Measurements from ENCODE around the gene LBX1.
"Not testable (repeated sequence)": the region's sequence is repeated elsewhere in the genome, so short reads cannot be mapped to it uniquely, and the experiment has no call there.

The LBX1 gene

DNA sequence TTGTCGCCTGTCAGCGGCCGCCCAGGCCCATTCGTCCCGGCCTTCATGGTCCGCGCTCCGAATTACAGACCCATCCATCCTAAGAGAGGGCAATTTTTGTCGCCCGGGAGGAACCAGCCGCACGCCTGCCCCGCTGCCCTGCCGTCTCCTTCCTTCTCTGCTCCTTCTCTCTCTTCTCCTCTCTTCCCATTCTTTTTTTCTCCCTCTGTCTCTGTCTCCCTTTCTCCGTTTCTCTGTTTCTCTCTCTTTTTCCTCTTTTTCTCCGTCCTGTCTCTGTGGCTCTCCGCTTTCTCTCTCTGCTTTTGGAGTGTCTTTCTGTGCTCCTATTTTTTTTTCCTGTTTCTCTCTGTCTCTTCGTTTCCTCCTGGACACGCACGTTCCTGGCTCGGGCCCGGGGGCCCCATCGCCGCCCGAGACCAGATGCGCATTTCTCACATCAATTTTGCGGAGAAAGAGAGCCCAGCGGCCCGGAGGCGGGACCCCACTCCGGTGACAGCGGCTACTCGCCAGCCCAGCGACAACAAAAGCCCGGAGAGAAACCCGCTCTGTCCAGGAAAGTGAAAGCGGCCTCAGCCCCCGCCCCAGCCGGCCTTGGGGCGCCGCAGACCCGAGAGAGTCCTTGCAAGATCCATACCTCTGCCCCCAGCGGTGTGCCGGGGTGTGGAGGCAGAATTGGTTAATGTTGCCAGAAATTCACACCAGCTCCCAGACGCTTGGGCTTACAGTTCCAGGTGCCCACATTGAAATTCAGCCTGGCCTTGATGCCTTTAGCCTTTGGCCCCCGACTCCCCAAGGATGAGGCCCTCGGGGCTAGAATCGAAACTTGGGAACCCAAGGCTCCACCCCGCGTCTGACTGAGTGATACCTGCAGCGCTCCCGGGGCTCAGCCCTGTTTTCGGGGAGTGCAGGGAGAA is 4.1 kb downstream of the LBX1 start:
- no peak for DNase-seq

DNA sequence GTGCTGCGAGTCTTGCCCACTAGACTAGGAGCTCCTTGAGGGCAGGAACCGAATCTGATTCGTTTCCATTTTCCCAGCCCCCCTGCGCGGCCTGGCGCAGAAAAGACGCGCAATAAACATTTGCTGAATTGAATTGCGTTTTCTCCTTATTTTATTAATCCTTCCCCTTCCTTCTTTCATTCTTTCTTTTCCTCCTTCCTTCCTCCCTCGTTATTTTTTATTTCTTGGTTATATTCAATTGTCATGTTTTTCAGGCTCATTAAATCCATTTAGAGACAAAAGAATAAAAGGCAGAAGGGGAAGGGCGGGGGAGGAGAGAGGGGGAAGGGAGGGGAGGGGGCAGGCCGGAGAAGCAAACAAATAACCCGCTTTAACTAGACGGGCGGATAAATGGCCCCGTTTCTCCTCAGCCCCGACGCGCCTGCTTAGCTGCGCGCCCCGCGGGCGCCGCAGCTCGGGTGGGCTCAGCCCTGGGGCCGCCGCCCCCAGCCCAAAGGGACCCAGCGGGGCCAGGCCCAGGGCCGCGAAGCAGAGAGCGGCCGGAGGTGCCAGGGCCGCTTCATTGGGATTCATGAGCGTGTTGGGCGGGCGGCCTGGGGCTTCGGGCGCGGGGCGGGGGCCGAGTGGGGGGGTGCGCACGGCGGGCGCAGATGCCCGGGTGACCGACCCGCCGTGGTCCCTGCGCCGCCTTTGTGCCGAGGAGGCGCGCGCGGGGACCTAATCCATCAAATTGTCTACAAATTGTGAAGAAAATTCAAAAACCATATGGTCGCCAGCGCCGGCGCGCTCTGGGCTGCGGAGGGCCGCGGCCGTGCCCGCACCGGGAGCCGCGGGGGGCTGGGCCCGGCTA is 5.0 kb downstream of the LBX1 start:
- no peak for DNase-seq

DNA sequence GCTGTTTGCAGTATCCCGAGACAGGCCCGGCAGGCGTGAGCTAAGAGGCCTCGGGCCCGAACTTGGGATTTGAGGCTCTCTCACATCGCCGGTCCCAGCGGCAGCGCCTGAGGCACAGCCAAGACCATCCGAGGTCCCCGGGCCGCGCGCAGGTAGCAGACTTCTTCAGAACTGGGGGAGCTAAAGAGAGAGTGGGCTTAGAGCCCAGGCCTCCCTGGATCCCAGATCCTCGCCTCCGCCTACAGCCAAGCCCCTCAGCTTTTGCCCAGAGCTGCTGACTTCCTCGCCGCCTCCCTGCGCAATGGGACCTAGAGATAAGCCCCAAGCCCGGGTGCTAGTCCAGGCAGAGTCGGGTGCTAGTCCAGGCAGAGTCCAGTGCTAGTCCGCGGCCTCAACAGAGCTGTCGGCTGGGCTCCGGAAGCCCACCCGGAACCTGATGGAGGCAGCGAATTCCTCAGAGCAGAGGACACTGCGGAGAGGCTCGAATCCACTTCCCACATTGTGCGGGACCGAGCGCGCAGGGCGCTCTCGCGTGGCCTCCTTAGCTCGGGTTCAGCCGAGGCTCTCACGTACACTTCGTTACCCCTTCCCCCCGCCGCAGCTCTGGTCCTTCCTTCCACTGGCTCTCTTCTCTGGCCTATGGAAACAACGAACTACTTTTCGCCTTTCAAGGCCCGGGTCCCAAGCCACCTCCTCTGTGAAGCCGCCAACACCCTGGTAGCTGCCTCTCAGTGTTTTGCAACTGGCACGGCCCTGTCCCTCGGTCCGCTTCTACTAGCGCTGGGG is 5.8 kb downstream of the LBX1 start:
- no peak for DNase-seq

DNA sequence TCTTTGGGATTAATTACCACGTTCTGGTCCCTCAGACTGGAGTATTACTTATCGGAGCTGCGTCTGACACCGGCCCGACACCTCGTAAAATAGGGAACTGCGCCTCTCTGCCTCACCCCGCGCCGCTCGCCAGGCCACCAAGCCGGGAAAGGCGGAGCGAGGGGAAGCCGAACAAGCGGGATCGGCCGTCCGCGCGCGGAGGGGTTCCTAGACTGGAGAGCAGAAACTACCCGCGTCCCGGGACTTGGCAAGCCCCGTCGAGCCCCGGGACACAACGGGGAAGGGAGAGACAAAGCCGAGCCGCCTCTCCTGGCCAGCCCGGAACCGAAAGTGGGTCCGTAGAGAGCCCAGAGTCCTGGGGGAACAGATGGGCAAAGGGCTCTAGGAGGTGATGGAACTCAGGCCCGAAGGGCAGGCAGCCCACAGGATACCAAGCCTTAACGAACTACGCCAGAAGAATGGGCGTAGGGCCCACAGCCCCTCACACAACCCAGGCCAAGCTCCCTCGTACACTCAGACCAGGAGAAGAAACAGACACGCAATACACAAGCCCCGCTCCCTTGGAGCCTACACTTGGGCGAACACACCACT is 6.5 kb downstream of the LBX1 start:
- DNase-seq = no peak

DNA sequence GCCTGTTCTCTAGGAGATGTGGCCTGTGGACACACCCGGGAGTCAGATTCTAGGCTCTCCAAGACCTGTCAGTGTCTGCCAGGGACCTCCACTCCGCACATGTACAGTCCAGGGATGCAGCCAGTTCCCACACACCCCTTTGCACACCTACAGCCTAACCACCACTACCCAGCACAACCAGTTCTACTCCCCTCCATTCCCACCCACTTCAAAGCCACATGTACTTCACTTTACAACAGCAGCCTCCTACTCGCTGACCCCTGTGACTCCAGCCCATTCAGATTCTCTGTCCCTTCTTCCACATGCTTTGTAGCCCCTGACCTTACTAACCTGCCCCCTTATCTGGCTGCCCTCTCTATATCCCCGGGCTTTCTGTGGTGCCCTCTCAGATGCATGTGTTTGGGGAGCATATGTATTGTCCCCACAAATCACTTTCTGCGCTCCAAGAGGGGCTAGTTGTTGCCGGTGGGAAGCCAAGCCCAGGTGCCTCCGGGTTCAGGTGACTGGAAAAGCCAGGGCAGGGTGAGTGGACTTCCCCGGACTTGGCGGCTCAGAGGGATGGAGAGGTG is 7.2 kb downstream of the LBX1 start:
- DNase-seq = no peak

DNA sequence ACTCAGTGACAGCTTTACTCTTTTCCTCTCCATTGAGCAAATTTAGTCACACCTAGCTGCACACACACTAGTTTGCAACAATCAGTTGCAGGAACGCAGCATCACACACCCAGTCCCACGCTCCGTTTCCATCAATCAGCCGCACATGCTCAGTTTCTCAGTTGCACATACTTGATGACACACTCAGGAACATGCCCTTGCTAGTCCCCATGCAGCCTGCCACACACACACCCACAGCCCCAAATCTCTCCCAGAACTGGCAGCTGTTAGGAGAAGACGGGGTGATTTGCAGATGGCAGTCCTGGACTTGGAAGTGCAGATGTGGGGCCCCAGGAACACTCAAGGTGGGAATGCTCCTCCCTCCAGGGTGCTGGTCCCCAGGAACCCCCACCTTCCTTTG is 7.7 kb downstream of the LBX1 start:
- no peak for DNase-seq

DNA sequence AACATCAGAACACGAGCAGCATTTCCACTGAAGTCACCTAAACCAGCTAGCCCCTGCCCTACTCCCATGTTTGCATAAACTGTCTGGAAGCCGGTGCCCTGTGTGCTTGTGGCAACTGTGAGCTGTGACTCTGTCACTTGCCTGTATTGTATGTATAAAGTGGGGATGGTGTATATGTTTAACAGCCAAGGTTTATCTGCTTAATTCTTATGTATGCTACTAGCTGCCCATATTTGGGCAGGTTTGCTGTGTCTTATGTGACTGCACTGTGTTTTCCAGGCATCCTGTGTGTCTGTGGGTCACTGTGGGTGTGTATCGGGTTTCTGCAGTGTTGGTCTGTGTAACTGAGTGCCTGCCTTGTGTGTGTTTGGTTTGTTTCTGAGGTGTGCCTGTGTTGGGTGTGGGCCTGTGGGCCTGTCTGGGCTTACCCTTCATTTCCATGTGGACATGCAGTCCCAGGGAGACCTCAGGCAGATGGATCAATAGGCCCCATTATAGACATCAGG is 9.3 kb downstream of the LBX1 start:
- DNase-seq = no peak

DNA sequence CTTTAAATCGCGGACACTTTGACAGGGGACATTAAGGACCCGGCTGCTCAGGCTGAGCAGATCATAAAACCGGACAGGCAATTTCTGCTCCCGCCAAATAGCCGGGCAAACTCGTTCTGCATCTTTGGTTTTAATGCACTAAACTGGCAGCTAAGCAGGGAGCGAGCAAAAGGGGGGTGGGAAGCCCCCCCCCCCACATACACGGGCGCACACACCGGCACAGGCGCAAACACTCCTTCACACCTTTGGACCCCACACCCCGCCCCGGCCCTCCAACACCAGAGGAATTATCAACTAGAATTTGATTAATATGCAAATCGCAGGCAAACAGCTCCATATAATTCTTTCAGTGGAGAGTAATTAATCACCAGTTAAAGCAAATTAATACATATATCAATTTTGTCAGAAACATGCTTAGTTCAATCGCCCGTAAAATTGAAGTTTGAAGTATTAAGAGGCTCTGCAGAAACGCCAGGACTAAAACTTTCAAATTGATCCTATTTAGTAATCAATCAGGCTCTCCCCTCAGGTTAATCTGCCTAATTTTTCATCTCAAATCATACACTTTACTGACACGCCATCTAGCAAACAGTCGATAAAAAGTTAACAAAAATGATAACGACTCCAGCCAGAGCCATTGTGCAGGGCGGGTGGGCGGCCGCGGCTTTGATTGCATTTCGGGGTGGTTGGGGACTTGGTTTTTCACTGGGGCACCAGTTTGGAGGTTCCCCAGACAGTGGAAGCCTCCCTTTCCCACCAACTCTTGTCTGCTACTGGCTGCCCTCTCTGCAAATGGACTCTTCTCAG is 9.9 kb downstream of the LBX1 start:
- no peak for DNase-seq

DNA sequence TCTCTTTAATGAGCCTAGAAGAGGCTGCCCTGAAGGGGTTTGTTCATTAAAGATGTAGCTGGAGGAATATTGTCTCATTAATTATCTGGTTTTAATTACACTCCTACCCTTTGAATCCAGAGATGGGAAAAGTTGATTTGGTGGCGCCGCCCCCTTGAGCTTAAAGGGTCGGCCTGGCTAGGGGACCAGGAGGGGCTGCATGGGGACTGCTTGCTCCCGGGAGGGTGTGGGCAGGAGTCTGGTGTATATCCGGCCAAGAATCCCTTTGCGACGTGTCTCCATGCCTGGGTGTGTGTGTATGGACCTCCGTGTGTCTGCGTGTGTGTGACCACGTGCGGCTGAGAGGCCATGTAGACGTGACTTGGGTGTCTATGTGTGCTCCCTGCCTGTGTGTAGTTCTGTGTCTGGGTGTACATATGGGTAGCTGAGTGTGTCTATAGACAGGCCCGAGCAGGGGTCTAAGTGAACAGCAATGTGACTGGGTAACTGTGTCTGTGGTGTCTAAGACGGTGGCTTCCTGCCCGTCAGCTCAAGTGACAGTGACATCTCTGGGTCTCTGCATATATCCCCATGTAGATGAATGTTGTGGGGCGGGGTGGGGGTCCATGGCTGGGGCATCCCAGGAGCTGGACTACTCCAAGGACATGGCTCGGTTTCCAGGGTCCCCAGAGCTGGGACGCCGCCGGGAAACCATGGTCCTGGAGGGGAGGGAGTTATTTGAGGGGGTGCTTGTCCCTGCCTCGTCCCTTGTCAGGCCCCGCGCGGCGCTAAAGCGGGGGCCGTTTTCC is 10.7 kb downstream of the LBX1 start:
- no peak for DNase-seq

DNA sequence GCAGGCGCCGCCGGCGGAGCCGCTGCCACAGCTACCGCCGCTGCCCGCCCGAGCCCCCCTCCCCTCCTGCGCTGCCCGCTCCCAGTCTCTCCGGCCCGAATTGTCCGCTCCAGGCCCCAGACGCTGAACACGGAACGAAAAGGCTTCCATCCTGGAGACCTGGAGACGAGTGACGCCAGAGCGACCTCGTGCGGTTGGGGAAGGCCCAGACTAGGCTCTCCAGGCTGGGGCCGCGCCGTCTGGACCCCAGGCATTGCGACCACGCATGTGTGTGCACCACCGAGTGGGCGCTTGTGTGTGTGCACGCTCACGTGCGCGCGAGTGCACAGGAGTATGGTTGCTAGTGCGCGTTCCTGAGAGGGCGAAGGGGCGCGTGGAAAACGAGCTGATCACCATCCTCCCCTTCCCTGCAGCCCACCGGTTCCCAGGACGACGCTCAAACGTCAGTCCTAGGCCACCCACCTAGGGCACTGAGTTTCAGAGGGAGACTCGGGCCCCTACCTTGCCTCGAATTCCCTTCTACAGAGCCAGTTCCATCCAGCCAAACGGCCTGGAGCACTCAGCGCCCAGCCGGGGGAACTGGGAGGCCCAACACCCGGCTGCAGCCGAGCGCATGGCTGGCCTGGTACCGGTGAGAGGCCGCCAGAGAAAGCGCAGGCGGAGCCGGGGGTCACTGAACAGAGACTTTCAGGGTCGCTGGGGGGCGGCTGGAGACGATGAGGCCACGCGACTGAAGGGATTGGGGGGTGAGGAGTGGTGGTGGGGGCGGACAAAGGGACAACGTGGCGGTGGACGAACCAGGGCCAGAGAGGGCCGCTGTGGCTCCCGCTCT is 11.6 kb downstream of the LBX1 start:
- no peak for DNase-seq

DNA sequence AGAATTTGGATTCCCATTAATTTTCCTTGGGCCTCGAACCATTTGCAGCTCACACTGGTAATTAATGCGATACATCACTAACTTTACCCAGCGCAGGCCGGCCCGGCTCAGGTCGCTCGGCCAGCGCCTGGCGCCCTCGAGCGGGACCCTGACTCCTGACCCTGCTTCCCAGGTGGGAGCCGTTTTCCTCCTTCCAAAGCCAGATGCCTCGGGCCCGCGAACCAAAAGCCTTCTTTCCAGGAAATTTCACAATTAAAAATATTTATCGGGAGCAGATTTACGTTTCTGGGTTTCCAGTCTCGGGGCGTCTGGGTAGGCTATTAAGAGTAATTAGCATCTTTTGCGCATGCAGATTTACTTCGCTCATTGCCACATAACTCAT is 12.2 kb downstream of the LBX1 start:
- DNase-seq = no peak

DNA sequence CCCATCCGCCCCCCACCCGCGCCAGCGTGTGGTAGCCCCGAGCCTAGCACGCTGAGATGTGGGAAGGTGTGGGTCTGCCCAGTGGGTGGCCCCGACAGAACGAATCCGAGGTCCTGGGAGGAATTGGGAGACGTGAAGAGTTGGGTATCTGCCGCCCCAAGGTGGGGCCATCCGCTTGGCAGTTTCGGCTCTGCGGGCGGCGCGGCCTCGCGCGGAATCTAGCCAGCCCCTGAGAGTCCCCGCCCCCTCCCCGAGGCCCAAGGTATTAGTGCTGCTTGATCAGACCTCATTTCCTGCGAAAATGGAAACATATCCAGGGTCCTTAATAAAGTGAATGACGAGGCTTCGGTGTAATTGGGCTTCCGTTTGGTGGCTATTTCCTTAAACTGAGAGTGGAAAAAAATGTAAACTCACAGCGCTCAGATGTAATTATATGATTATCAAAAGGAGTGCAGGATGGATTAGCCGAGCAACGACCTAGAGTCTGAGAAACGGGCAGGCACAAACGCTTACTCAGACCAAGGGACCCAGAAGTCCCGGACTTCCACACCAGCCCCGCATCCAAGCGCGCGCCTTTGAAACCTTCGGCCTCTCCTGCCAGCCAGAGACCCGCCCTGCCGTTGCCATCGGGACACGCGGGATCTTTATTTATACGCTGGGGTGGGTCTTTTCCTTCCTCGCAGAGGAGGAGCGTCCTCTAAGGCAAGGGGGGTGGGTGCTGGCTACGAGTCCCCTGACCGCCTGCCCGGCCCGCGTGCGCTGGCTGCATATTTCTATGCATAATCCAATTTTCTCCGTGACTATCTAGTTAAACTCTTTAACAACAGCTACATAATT is 12.8 kb downstream of the LBX1 start:
- DNase-seq = no peak

DNA sequence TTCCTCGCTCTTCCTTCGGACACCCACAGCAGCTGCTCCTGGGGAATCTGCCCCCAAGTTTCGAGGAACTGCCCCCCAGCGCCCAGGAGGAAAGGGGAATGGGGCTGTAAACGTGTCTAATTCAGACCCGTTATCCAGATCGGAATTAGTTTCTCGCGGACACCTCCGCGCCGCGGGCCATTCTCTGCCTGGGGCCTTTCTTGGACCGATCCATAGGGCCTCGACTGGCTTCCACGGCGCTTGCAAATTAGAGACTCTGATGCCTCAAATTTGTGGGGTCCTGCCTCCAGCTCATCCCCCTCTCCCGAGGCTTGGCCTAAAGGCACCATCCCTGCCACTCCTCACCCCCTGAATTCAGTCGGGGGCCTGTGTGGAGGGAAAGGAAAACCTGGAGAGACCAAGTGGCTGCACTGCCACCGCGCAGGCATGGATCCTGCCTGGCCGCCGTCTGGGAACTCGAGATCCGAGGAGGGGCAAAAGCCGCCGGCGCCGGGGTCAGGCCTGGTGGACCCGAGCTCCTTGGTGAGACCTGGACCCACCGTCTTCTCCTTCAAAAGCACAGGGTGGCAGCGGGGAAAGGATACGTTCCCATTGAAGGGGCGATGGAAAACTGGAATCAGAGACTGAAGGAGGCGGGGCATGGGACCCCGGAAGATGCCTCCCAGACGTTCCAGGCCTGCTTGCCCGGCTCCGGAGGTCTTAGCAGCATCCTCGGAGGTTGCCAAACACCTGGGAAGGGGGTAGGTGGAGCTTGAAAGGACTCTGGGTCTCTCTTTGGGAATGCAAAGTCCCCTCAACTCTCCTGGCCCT is 13.7 kb downstream of the LBX1 start:
- no peak for DNase-seq

DNA sequence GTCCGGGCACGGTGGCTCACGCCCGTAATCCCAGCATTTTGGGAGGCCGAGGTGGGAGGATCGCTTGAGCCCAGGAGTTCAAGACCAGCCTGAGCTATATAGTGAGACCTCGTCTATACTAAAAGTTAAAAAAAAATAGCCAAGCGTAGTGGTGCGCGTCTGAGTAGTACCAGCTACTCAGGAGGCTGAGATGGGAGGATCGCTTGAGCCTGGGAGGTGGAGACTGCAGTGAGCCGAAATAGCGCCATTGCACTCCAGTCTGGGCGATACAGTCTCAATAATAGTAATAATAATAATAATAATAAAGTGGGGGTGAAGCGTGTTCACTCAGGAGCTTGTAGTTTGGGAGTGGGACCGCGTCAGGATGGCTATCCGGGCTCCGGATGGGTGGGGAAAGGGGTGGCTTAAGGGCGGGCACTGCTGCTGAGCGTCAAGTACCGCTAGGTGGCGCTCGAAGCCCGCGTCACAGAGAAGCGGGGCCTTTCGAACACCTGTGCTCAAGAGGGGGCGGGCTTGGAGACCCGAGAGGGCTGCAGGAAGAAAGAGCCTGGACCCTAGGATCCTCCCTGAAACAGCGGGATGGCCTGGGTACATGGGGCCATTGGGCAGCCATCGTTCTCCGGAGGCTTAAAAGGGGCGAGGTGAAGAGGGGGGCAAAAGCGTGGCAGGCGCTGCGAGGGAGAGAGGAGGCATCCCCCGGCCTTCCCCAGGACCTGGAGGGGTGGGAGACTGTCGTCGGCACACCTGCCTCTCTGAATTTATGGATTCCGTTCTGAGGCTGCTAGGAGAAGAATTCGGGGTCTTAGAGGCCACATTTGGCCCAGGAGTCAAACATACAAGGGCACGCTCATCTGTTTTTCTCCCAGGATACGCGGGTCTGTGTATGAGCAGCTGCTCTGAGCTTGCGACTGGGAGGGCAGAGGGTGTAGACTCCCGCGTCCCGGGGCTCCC is 14.5 kb downstream of the LBX1 start:
- peak; percentile 70 for DNase-seq

DNA sequence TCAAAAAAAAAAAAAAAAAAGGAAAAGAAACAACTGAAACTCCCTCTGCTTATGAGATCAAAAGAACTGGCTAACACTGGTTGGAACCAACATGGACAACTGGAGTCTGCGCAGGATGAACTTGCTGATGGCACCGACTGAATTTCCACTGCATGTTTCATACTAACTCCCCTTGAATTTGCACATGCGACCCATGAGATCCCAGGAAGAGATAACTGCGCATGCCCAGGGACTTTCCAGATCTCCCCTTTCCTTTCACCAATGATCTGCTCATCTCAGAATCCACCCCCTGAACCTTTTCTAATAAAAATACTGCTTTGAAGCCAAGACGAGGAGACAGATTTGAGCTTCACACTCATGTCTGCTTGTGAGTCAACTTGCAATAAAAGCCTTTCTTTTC is 20.7 kb downstream of the LBX1 start:
- no peak for DNase-seq

DNA sequence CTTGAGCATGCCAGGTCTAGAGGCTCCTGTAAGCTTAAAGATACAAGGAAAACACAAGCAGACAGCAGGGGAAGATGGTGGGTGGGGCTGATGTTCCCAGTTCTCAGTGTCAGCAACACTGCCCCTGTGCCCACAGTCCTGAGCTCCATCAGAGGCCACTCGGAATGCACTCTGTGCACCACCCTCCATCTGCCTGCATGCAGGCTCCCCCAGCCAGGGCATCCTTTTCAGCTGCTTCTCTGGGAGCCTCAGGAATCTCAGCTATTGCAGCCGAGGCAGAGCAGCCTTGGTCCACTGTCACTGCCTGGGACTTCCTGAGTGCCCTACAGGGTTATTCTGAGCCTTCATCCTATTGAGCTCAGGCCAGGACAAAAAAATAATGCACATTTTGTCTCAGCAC is 22.2 kb downstream of the LBX1 start:
- no peak for DNase-seq

DNA sequence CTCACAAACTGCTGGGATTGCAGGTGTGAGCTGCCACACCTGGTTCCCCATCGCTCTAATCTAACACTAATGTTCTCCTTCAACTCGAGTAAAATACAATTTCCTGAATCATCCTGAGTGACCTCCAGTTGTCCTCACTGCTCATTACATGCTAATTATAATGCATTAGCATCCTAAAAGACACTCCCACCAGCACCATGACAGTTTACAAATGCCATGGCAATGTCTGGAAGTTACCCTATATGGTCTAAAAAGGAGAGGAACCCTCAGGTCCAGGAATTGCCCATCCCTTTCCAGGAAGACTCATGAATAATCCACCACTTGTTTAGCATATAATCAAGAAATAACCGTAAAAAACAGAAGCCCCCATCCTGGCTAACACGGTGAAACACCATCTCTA is 26.6 kb downstream of the LBX1 start:
- not testable (repeated sequence) for DNase-seq

All from activated gamma-delta T cell treated with Interleukin-2 at 50 U/mL for 16 hours (primary cell).